ENCODE measurements around the gene TBPL2.

Gene TBPL2

DNA sequence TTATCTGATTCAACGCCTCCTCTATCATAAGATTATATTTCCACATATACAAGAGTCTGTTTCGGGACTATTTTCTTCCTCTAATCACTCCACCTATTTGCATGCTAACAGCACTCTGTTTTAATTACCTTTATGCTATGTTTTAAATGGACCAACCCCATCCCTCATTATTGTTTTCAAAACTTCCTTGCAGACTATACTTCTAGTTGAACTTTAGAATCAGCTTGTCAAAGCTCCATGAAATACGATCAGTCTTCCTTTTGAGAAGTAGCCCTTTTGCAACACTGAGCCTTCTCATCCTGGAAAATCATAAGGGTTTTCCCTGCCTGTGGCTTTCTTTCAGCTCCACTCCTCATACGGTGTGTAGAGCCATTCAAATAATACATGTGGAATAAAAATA lies 65.6 kb downstream of the TBPL2 start:
- TF ChIP-seq TAF1 (IDR thresholded peaks at IDR 0.05; ENCODE audit: borderline replicate concordance, low read depth, low read length): no peak
- no peak for FAIRE-seq
- DNase-seq (ENCODE audit: insufficient read length): no peak

DNA sequence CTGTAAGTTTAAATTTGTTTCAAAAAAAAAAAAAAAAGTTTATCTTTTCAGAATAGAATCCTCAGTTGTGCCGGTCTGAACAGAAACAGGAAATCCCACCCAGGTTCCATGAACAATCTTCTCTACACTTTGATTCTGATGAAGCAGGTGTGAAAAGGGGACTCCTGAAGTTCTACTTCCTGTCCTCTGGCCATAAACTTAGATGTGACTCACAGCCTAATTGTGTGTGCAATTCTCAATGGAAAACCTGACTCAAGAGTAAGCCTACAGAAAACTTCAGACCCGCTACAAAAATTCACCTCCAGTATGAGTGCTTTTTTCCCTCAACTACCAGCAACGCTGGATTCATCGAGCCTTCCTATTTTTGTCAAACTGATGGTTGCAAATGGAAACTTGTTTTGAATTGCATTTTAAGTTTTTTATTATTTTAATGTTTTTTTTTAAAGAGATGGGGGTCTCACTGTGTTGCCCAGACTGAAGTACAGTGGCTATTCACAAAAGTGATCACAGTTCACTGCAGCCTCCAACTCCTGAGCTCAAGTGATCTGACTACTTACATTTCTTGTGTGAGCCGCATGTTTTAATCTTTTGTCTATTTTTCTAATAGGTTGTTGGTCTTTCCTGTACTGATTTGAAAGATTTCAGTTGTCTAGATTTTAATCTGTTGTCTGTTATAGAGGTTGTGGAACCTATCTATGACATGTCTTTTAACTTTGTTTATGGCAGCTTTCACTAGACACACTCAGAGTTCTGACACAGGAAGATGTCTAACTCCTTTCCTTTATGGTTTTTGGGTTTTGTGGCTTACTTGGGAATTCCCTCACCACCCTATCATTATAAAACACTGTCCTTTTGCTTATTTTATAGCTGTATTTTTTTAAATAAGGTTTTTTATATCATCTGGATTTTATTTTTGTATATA lies 66.4 kb downstream of the TBPL2 start:
- no peak for FAIRE-seq
- TF ChIP-seq POLR2AphosphoS5 (IDR thresholded peaks at IDR 0.05; ENCODE audit: low read depth, low read length): no peak
- no peak for TF ChIP-seq TAF1 (IDR thresholded peaks at IDR 0.05; ENCODE audit: borderline replicate concordance, low read depth, low read length)
- TF ChIP-seq POLR2A (IDR thresholded peaks at IDR 0.05; ENCODE audit: low read depth, low read length): no peak
- no peak for DNase-seq (ENCODE audit: insufficient read length)

DNA sequence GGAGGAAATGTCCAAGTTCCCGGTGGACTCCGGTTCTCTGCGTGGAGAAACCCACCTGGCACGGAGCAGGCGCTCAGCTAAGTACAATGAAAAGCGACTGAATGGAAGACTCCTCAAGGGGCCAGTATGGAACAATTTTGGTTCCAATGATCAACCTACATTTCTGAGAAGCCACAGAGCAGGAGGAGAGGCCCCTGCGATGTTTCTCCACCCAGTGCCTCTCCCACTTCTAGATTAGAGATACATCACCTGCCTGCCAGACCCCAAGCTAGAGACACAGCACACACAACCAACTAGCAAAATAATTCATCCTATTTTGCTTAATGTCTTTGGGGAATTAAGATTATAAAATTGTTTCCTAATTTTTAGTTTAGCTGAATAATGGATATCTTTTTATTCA lies 67.6 kb downstream of the TBPL2 start:
- FAIRE-seq (no peak), DNase-seq (ENCODE audit: insufficient read length) (no peak)
- TF ChIP-seq POLR2A (IDR thresholded peaks at IDR 0.05; ENCODE audit: low read depth, low read length) (no peak), TAF1 (IDR thresholded peaks at IDR 0.05; ENCODE audit: borderline replicate concordance, low read depth, low read length) (no peak), POLR2AphosphoS5 (IDR thresholded peaks at IDR 0.05; ENCODE audit: low read depth, low read length) (no peak)

DNA sequence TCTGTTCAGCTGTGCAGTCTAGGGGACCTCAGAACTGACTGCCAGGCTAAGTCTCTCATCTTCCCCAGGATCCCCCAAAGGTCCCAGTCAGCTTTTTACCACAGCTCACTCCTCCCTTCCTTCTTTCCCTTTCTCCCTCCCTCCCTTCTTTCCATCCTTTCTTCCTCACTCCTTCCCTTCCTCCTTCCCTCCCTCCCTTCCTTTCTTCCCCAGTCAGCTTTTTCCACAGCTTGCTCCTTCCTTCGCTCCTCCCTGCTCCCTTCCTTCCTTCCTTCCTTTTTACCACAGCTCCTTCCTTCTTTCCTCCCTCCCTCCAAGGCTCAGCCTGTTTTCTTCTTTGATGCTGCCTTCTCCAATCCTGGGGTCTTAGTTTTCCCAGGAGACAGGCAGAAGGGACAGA lies 68.0 kb downstream of the TBPL2 start:
- DNase-seq (ENCODE audit: insufficient read length): no peak
- no peak for TF ChIP-seq POLR2AphosphoS5 (IDR thresholded peaks at IDR 0.05; ENCODE audit: low read depth, low read length)
- TF ChIP-seq TAF1 (IDR thresholded peaks at IDR 0.05; ENCODE audit: borderline replicate concordance, low read depth, low read length): no peak
- TF ChIP-seq POLR2A (IDR thresholded peaks at IDR 0.05; ENCODE audit: low read depth, low read length): no peak
- no peak for FAIRE-seq

DNA sequence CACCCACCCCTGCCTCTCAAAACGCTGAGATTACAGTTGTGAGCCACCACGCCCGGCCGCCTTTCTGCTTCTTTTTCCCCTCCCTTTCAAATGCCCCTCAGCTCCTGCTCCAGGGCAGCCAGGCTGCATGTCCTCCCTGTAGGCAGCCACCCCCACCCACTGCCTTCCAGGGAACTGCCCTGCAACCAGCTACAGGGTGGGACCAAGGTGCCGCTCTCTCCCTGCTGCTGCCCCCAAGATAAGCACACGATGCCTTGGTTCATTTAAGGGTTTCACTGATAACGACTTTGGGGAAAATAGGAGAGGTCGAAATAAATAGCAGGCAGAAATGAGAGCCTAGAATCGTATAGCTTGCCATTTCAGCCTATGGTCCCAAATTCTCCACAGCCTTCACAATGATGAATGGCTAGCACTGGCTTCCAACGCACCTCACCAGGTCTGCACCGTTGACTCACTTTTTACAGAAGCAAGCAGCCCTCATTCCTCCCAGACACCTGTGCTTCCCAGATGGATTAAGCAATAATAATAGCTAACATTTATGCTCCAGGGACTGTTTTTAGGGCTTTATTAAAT lies 69.4 kb downstream of the TBPL2 start:
- no peak for TF ChIP-seq POLR2A (IDR thresholded peaks at IDR 0.05; ENCODE audit: low read depth, low read length)
- TF ChIP-seq TAF1 (IDR thresholded peaks at IDR 0.05; ENCODE audit: borderline replicate concordance, low read depth, low read length): no peak
- no peak for TF ChIP-seq POLR2AphosphoS5 (IDR thresholded peaks at IDR 0.05; ENCODE audit: low read depth, low read length)

DNA sequence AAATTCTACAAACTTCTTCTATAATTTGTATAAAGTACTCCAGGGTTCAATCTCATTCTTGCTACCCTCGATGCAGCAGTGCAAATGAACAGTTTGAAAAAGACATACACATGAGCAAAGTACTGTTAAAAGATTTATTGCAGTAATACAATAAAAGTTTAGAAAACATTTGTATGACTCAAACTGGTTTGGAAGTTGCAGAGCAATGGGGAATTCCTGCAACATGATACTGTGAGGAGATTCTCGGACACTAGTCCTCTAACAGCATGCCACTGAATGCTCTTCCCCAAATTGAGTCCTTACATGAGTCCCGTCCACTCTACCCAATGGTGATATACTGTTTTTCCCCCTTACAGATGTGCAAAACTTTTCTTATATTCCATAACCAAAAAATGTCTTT lies 74.1 kb downstream of the TBPL2 start:
- FAIRE-seq (no peak), DNase-seq (ENCODE audit: insufficient read length) (no peak)
- TF ChIP-seq POLR2AphosphoS5 (IDR thresholded peaks at IDR 0.05; ENCODE audit: low read depth, low read length) (no peak), POLR2A (IDR thresholded peaks at IDR 0.05; ENCODE audit: low read depth, low read length) (no peak)

More for the DNA sequence above, 69.4 kb downstream of the TBPL2 start:
- FAIRE-seq (no peak), DNase-seq (ENCODE audit: insufficient read length) (no peak)
